Activated naive CD4-positive, alpha-beta T cell treated with anti-CD3 and anti-CD28 coated beads, Interleukin-2, amount 10 ng/mL, durations not matched to agents 7 days and 5 days (primary cell): Measurements from ENCODE around the gene RSU1.
A peak's percentile ranks its signal among the peaks of the same experiment; 100 is the strongest.

Source experiments
- CTCF ChIA-PET: fragments of 350-600 bp; sonication (Branson Sonifier 250); formaldehyde crosslinking; loops from one replicate; lab custom pipeline; 2021; ENCODE audit warnings: antibody characterized with exemption; lab: Charles Lee
- DNase-seq: peaks from one replicate; pipeline ENCODE4 v3.0.0-alpha.2; 2020
- H3K27ac Mint-ChIP-seq: one replicate; pipeline ENCODE4 v1.8.0; 2021; ENCODE audit warnings: mild to moderate bottlenecking, moderate library complexity, mixed read lengths
- H3K27me3 Mint-ChIP-seq: one replicate; pipeline ENCODE4 v1.8.0; 2021; ENCODE audit warnings: mild to moderate bottlenecking, mixed read lengths
- H3K36me3 Mint-ChIP-seq: one replicate; pipeline ENCODE4 v1.8.0; 2021; ENCODE audit warnings: mixed read lengths
- H3K4me1 Mint-ChIP-seq: one replicate; pipeline ENCODE4 v1.8.0; 2021; ENCODE audit warnings: mixed read lengths
- H3K4me3 Mint-ChIP-seq: one replicate; pipeline ENCODE4 v1.8.0; 2021; ENCODE audit warnings: mild to moderate bottlenecking, moderate library complexity, mixed read lengths
- H3K9me3 Mint-ChIP-seq: one replicate; pipeline ENCODE4 v1.8.0; 2021; ENCODE audit warnings: mixed read lengths

The RSU1 gene

DNA sequence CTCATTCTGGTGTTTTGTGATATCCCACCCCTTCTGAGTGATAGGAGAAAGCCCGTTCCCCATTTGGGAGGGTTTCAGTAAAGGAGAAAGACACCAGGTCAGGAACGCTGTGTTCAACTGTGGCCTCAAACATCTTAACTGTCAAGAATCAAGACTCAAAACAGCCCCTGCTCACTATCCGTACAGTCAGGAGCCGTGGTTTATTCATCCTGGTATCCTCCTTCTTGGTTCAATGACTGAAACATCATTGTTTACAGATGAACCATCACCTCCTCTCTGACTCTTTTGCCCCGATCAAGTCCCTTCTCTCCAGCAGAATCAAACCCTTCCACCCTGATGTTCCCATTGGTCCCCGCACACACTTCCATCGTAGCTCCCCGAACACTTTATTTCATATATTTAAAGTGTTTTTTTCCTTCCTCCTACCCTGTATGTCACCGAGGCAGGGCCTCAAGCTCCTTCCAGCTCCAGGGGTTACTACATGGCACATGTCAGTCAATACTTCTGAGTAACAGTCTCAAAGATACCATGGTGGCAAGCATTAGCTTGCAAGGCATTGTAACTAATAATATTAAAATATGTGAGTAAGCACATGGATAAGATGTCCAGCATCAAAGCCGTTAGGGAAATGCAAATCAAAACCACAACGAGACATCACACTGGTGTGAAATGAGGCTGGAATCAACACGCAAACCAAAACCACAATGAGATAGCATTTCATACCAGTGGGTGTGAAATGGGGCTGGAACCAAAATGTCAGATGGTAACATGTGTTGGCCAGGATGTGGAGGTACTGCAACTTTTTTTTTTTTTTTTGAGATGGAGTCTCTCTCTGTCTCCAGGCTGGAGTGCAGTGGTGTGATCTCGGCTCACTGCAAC is 170.8 kb downstream of the RSU1 start:
- Mint-ChIP-seq H3K4me1 (no peaks in the 10 kb centered on the region), H3K27me3 (no peaks in the 10 kb centered on the region), H3K36me3 (no peaks in the 10 kb centered on the region), H3K4me3 (no peak overlapping the region), H3K9me3 (no peaks in the 10 kb centered on the region), H3K27ac (no peak overlapping the region)
- CTCF ChIA-PET, result no interaction called here
- DNase-seq, result no peak

DNA sequence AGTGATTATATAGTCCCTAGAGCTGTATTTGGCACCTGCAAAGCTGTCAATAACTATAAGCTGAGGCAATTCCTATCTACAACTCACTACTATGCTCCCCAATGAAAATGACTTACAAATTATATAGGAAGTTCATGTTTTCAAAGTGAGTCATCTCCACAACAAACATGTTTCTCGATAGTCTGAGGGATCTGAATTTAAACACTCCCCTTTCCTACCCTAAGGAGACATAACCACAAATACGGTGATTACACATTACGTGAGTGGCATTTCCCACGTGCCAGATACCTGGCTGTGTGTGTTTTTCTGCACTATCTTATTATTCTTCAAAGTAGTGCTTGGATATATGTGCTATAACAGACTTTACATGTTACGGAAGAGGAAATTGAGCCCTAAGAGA is 173.1 kb downstream of the RSU1 start:
- Mint-ChIP-seq H3K4me3 (no peak overlapping the region), H3K27ac (no peak overlapping the region), H3K4me1 (no peaks in the 10 kb centered on the region), H3K9me3 (no peaks in the 10 kb centered on the region), H3K36me3 (no peaks in the 10 kb centered on the region), H3K27me3 (no peaks in the 10 kb centered on the region)
- CTCF ChIA-PET, result no interaction called here
- no peak for DNase-seq

DNA sequence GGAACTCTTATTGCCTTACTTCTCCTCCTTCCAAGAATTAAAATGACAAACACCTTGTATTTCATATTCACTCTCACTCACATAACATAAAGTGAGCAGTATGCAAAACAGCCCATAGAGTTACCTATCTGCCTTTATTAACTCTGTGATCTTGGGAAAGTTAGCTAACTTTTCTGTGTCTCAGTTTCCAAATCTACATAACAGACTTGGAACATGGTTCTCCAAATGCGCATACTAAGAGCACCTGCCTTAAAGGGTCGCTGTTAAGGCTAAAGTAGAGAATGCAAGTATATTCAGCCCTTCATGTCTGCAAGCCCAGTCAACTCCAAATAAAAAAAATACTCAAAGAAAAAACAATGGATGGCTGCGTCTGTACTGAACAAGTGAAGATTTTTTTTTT is 173.7 kb downstream of the RSU1 start:
- Mint-ChIP-seq H3K9me3 (no peaks in the 10 kb centered on the region), H3K27me3 (no peaks in the 10 kb centered on the region), H3K27ac (no peak overlapping the region), H3K4me3 (no peak overlapping the region), H3K4me1 (no peaks in the 10 kb centered on the region), H3K36me3 (no peaks in the 10 kb centered on the region)
- CTCF ChIA-PET, result no interaction called here
- no peak for DNase-seq

DNA sequence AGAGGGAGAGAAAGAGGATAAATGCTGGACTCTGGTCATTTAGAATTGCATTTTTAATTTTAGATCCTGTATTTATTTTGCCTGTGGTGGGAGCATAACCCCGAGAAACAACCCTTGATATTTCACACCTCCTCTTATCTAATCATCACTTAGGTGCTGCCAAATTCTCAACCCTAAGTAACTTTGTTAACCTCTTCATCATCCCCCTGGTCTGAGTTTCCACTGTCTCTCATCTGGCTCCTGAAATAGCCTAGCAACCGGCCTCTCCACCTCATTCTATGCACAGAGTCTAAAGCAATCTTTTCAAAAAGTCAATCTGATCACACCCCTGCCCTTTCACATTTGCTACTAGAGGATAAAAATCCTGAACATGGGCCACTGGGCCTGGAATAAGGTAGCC is 177.1 kb downstream of the RSU1 start:
- Mint-ChIP-seq H3K27ac (peak overlapping the region; percentile 44), H3K9me3 (no peaks in the 10 kb centered on the region), H3K4me1 (no peaks in the 10 kb centered on the region), H3K27me3 (no peaks in the 10 kb centered on the region), H3K36me3 (no peaks in the 10 kb centered on the region), H3K4me3 (no peak overlapping the region)
- no peak for DNase-seq
- CTCF ChIA-PET, result no interaction called here

DNA sequence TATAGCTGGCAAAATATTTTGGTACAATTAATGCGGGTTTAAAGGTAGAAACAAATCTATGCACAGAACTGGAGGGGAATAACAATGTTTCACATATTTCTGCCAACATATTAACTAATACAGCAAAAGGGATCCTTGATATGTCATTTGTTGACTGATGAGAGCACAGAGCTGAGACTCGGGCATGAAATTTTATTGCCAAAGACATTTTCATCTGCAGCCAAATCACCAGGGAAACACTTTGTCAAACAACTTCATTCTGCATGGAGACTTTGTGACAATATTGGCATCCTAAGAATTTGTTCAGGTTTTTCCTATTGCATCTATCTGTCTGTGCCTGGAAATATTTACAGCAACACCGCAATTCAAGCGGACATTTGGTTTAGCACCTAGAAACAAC is 177.8 kb downstream of the RSU1 start:
- no peak for DNase-seq
- H3K4me3 Mint-ChIP-seq, result no peak overlapping the region
- no peaks in the 10 kb centered on the region for H3K36me3 Mint-ChIP-seq
- no peaks in the 10 kb centered on the region for H3K9me3 Mint-ChIP-seq
- no peak overlapping the region for H3K27ac Mint-ChIP-seq
- CTCF ChIA-PET, result interaction anchor here (0.6 kb wide), 1 partner anchor 52 kb away, joined by 3 read pairs; no protein-coding TSS in a partner anchor
- no peaks in the 10 kb centered on the region for H3K4me1 Mint-ChIP-seq
- no peaks in the 10 kb centered on the region for H3K27me3 Mint-ChIP-seq

DNA sequence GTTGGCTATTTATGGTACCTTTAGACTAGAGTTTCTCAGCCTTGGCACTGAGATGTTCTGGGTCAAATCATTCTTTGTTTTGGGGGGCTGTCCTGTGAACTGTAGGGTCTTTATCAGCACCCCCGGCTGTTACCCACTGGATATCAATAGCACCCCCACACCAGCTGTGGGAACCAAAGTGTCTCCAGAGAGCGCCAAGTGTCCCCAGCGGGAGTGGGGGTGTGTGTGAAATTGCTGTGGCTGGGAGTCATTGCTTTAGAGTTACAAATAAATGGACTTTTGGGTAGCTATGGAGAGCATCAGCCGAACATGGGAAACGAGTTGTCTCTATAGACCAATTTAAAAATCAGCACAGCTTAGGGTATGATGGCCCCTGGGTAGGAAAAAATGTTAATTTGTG is 184.2 kb downstream of the RSU1 start:
- DNase-seq, result no peak
- H3K27ac Mint-ChIP-seq, result no peak overlapping the region
- no peaks in the 10 kb centered on the region for H3K9me3 Mint-ChIP-seq
- no peaks in the 10 kb centered on the region for H3K27me3 Mint-ChIP-seq
- H3K4me1 Mint-ChIP-seq, result no peaks in the 10 kb centered on the region
- CTCF ChIA-PET, result no interaction called here
- H3K4me3 Mint-ChIP-seq, result no peak overlapping the region
- H3K36me3 Mint-ChIP-seq, result no peaks in the 10 kb centered on the region

DNA sequence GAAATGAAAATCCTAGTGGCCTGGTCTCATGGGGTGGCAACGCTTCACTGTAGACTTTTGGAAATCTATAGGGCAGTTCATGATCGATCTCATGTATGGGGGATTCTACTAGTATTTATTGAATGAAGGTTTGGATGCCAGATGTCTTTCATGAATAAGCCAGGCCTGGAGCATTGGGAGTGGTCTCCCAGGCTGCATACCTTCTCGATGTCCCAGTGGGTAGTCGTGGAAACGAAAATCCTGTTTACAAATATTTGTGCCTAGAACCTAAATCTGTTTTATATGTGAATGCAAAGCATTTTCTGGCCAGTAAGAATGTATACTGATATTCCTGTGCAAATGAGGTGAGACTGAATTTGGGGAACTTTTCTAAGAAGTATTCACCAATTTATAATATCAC is 190.5 kb downstream of the RSU1 start:
- Mint-ChIP-seq H3K27ac (no peak overlapping the region), H3K4me3 (no peak overlapping the region), H3K36me3 (peaks cover 6% of the 10 kb centered on the region), H3K4me1 (no peaks in the 10 kb centered on the region), H3K27me3 (no peaks in the 10 kb centered on the region), H3K9me3 (peaks cover 11% of the 10 kb centered on the region)
- CTCF ChIA-PET, result no interaction called here
- no peak for DNase-seq

DNA sequence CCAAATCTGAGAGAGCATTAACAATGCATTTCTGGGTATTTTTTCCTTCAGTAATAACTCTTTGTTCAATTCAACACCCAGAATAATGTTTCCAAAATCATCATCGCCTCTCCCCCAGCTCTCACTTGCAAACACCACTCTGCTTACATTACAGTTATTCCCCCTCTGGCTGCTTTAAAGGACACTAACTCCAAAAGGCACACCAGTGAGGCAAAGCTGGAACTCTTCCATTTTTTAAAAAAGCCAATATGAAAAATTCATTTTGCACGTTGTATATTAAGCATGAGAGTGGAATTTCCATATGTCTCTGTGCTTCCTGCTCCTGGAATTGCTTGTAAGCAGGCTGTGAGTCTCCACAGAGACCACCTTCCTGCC is 204.3 kb downstream of the RSU1 start:
- Mint-ChIP-seq H3K27me3 (no peaks in the 10 kb centered on the region), H3K36me3 (no peaks in the 10 kb centered on the region), H3K4me1 (no peaks in the 10 kb centered on the region), H3K4me3 (no peak overlapping the region), H3K9me3 (peaks cover 23% of the 10 kb centered on the region), H3K27ac (no peak overlapping the region)
- no peak for DNase-seq
- CTCF ChIA-PET, result no interaction called here

DNA sequence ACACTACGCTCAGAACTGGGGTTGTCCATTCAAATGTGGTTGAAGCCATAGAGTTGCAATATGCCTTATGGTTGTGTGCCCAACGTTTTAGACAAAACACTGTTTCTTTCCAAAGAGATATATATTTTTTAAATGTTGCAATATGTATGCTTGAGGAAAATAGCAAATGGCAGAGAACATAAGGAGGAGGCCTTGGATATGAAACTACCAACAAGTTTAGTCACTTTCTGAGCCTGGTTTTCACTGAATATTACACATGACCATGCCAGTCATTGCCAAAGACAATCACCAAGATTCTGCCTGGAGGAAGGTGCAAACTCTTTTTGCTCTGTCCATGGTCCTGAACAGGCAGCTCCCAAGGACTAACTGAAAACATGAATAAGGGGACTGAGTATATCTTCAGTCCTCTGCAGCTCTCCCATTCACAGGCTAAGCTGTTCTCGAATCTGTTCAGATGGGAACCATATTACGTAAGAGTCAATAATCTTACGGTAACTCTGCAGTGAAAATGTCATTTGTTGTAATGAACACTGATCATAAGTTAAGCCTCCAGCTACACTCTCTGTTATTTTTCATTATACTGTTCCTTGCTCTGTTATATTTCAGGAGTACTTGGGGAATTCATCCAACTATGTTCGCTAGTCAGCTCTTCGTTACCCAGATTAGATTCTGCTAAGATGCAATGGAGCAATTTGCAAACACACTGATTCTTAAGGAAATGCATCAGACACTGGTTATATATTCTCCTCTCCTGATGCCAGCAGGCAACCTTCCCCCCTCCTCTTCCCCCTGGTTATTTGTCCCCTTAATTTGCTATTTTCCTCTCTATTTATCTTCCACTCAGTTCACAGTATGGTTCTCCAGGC is 204.9 kb downstream of the RSU1 start:
- DNase-seq, result peak; percentile 48
- CTCF ChIA-PET, result no interaction called here
- Mint-ChIP-seq H3K36me3 (no peaks in the 10 kb centered on the region), H3K4me3 (no peak overlapping the region), H3K4me1 (no peaks in the 10 kb centered on the region), H3K27ac (no peak overlapping the region), H3K9me3 (peaks cover 19% of the 10 kb centered on the region), H3K27me3 (no peaks in the 10 kb centered on the region)

DNA sequence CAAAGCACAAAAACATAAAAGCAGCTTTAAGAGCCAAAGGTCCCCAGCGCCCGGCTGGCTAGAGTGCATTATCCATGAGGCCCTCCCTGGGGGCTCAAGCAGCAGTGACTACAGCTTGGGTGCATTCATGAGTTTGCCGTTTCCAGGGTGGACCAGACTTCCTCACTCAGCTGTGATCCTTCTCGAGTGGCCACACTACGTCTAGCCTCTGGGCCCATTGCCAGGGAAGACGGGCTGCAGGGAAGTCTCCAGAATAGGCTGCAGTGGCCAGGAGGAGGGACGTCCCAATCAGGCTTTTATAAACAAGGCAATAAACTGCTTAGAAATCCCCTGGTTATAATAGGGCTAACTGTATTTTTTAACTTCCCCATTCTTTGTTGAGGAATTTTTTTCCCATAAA is 206.2 kb downstream of the RSU1 start:
- Mint-ChIP-seq H3K27ac (no peak overlapping the region), H3K27me3 (no peaks in the 10 kb centered on the region), H3K36me3 (no peaks in the 10 kb centered on the region), H3K4me1 (no peaks in the 10 kb centered on the region), H3K9me3 (peaks cover 10% of the 10 kb centered on the region), H3K4me3 (no peak overlapping the region)
- no peak for DNase-seq
- CTCF ChIA-PET, result no interaction called here

DNA sequence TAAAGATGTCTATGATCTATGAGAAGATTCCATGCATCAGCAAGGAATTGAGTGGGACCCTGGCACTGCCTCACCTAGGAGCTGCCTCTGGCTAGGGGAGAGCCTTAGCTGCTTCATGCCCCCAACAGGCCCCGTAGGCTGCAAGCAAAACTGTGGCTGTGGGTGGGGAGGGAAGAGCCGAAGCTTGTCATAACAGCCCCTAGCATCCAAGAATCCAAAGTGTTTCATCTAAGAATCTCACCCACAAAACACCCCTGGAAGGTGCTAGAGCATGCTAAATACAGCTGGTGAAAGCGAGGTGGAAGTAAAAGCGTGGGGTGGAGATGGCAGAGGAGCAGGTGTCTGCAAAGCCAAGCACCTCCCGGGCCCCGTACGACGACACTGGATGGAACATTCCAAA is 208.0 kb downstream of the RSU1 start:
- CTCF ChIA-PET, result no interaction called here
- Mint-ChIP-seq H3K4me1 (no peaks in the 10 kb centered on the region), H3K36me3 (no peaks in the 10 kb centered on the region), H3K4me3 (no peak overlapping the region), H3K27me3 (no peaks in the 10 kb centered on the region), H3K27ac (no peak overlapping the region), H3K9me3 (no peaks in the 10 kb centered on the region)
- no peak for DNase-seq

DNA sequence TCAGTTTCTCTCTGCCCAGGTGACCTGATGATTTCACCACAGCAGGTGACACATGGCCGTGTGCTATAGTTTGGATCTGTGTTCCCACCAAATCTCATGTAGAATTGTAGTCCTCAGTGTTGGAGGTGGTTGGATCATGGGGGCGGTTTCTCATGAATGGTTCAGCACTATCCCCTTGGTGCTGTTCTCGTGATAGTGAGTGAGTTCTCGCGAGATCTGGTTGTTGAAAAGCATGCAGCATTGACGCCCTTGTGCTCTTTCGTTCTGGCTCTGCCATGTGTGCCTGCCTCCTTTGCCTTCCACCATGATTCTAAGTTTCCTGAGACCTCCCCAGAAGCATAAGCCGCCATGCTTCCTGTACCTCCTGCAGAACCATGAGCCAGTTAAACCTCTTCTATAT is 210.3 kb downstream of the RSU1 start:
- no peaks in the 10 kb centered on the region for H3K4me1 Mint-ChIP-seq
- no peak overlapping the region for H3K27ac Mint-ChIP-seq
- H3K4me3 Mint-ChIP-seq, result no peak overlapping the region
- H3K9me3 Mint-ChIP-seq, result no peaks in the 10 kb centered on the region
- H3K36me3 Mint-ChIP-seq, result peaks cover 2% of the 10 kb centered on the region
- DNase-seq, result no peak
- no peaks in the 10 kb centered on the region for H3K27me3 Mint-ChIP-seq
- CTCF ChIA-PET, result no interaction called here

DNA sequence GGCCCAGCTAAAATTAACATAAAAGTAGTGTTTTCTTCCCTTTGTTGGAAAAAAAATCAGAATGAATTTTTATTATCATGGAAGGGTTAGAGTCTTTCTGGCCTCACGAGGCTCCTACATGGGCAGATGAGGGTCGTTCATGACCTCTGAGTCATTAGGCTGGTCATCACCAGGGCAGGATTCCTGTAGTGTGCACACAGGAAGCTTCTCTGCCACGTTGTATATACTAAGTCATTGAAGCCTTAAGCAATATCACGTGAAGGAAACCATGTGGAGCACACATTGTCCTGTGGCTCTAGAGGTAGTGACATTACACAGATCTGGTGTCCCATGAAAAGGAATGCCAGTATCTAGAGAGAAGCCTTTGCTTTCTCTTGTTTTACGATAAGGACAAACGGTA is 210.8 kb downstream of the RSU1 start:
- CTCF ChIA-PET, result no interaction called here
- DNase-seq, result no peak
- Mint-ChIP-seq H3K9me3 (no peaks in the 10 kb centered on the region), H3K4me3 (no peak overlapping the region), H3K27ac (no peak overlapping the region), H3K4me1 (no peaks in the 10 kb centered on the region), H3K36me3 (peaks cover 2% of the 10 kb centered on the region), H3K27me3 (no peaks in the 10 kb centered on the region)

DNA sequence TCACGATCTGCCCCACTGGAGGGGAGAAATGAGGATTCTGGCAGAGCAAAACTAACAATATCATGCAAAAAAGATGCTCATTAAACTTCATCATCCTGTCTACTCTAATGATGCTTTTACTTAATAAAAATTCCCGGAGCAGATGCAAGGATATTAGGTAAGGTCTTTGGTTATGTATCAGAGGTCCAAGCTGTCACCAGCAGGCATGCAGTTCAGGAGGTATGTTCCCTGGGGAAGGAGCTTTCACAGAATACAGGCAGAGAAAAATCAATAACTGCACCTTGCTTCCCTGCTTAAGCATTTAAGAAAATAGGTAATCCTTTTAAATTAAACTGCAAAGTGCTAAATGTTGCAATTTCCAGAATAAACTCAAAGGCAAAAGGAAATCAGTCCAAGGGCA is 213.9 kb downstream of the RSU1 start:
- Mint-ChIP-seq H3K4me3 (no peak overlapping the region), H3K27me3 (no peaks in the 10 kb centered on the region), H3K27ac (no peak overlapping the region), H3K9me3 (no peaks in the 10 kb centered on the region), H3K4me1 (no peaks in the 10 kb centered on the region), H3K36me3 (peaks cover 6% of the 10 kb centered on the region)
- CTCF ChIA-PET, result no interaction called here
- DNase-seq, result no peak
